Brain microvascular endothelial cell (primary cell): Measurements from ENCODE around the gene VPS26A.
A peak's percentile ranks its signal among the peaks of the same experiment; 100 is the strongest.
"Not testable (repeated sequence)": the region's sequence is repeated elsewhere in the genome, so short reads cannot be mapped to it uniquely, and the experiment has no call there.

ENCODE experiments used
- DNase-seq: peaks from one replicate; pipeline ENCODE4 v3.0.0-alpha.2; 2020
- H3K27ac ChIP-seq: fragments of 250-450 bp; sonication (Bioruptor Pico); 2 replicates; pipeline ENCODE4 v1.5.1; 2020; ENCODE audit warnings: mild to moderate bottlenecking, moderate library complexity
- H3K27me3 ChIP-seq: fragments of 250-450 bp; sonication (Bioruptor Pico); replicated peaks from 2 replicates; pipeline ENCODE4 v1.5.1; 2020; ENCODE audit warnings: mild to moderate bottlenecking
- H3K36me3 ChIP-seq: fragments of 250-450 bp; sonication (Bioruptor Pico); replicated peaks from 2 replicates; pipeline ENCODE4 v1.5.1; 2020; ENCODE audit warnings: mild to moderate bottlenecking
- H3K4me3 ChIP-seq: 2 replicates; pipeline ENCODE4 v1.5.1; 2011; ENCODE audit warnings: low read depth, mild to moderate bottlenecking, control low read depth, low read length, moderate library complexity
- in situ Hi-C: cut with HindIII; loops from 2 replicates; pipeline ENCODE4 v1.10.0; 2017; ENCODE audit warnings: low sequenced_read_pairs, low pct_ligation_motif_present
- TF ChIP-seq, protein P1 (sequence below): IDR thresholded peaks from 2 replicates; pipeline ENCODE4 v1.5.1; 2011; ENCODE audit warnings: low read depth, mild to moderate bottlenecking, moderate library complexity, low read length, control low read depth, inconsistent platforms; ENCODE audit errors: missing control alignments

Gene VPS26A

DNA sequence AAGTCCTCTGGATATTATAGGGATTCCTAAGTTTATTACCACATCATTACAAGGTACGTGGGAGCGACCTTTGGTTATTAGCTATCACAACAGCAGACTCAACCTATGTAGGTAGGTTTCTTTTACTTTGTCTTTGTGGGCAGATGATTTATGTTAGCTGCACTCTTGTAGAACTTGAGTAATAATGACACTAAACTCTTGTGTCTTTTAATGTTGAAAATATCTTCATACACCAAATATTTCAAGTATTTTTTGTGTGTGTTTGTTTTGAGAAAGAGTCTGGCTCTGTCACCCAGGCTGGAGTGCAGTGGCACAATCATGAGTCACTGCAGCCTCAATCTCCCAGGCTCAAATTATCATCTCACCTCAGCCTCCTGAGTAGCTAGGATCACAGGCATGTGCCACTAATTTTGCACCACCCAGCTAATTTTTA lies 36.8 kb downstream of the VPS26A start:
- peak overlapping the region; percentile 42 for H3K27ac ChIP-seq
- TF ChIP-seq, protein P1, sequence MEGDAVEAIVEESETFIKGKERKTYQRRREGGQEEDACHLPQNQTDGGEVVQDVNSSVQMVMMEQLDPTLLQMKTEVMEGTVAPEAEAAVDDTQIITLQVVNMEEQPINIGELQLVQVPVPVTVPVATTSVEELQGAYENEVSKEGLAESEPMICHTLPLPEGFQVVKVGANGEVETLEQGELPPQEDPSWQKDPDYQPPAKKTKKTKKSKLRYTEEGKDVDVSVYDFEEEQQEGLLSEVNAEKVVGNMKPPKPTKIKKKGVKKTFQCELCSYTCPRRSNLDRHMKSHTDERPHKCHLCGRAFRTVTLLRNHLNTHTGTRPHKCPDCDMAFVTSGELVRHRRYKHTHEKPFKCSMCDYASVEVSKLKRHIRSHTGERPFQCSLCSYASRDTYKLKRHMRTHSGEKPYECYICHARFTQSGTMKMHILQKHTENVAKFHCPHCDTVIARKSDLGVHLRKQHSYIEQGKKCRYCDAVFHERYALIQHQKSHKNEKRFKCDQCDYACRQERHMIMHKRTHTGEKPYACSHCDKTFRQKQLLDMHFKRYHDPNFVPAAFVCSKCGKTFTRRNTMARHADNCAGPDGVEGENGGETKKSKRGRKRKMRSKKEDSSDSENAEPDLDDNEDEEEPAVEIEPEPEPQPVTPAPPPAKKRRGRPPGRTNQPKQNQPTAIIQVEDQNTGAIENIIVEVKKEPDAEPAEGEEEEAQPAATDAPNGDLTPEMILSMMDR, result no peak
- no peak overlapping the region for H3K4me3 ChIP-seq
- no peaks in the 10 kb centered on the region for H3K27me3 ChIP-seq
- in situ Hi-C loops, result no loop called here
- DNase-seq, result peak; percentile 41
- H3K36me3 ChIP-seq, result peaks cover 10% of the 10 kb centered on the region

- no peak overlapping the region for H3K27ac ChIP-seq
- H3K36me3 ChIP-seq, result peaks cover 5% of the 10 kb centered on the region
- DNase-seq, result no peak
- TF ChIP-seq, protein P1, result no peak
- no peak overlapping the region for H3K4me3 ChIP-seq
- in situ Hi-C loops, result no loop called here
- H3K27me3 ChIP-seq, result no peaks in the 10 kb centered on the region
Observed at GRCh38 chr10:69168493-69168892, 44.5 kb downstream of the VPS26A start.

GRCh38 chr10:69172241-69172982 lies 48.4 kb downstream of the VPS26A start:
- no peaks in the 10 kb centered on the region for H3K27me3 ChIP-seq
- no peak overlapping the region for H3K4me3 ChIP-seq
- peaks cover 10% of the 10 kb centered on the region for H3K36me3 ChIP-seq
- no peak for DNase-seq
- no peak overlapping the region for H3K27ac ChIP-seq
- in situ Hi-C loops, result no loop called here
- TF ChIP-seq, protein P1, result no peak

DNA sequence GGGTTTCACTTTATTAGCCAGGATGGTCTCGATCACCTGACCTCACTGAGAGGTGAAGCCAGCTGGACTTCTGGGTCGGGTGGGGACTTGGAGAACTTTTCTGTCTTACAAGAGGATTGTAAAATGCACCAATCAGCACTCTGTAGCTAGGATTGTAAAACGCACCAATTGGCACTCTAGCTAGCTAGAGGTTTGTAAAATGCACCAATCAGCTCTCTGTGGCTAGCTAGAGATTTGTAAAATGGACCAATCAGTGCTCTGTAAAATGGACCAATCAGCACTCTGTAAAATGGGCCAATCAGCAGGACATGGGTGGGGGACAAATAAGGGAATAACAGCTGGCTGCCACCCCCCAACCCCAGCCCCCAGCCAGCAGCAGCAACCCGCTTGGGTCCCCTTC lies 51.3 kb downstream of the VPS26A start:
- DNase-seq, H3K27ac ChIP-seq, H3K27me3 ChIP-seq, H3K4me3 ChIP-seq, in situ Hi-C loops: not testable (repeated sequence)
- peaks cover 10% of the 10 kb centered on the region for H3K36me3 ChIP-seq

GRCh38 chr10:69176823-69177222 lies 52.8 kb downstream of the VPS26A start:
- in situ Hi-C loops, result no loop called here
- H3K27me3 ChIP-seq, result no peaks in the 10 kb centered on the region
- no peak overlapping the region for H3K4me3 ChIP-seq
- no peak for DNase-seq
- no peak overlapping the region for H3K27ac ChIP-seq
- TF ChIP-seq, protein P1, result no peak
- H3K36me3 ChIP-seq, result peaks cover 10% of the 10 kb centered on the region

DNA sequence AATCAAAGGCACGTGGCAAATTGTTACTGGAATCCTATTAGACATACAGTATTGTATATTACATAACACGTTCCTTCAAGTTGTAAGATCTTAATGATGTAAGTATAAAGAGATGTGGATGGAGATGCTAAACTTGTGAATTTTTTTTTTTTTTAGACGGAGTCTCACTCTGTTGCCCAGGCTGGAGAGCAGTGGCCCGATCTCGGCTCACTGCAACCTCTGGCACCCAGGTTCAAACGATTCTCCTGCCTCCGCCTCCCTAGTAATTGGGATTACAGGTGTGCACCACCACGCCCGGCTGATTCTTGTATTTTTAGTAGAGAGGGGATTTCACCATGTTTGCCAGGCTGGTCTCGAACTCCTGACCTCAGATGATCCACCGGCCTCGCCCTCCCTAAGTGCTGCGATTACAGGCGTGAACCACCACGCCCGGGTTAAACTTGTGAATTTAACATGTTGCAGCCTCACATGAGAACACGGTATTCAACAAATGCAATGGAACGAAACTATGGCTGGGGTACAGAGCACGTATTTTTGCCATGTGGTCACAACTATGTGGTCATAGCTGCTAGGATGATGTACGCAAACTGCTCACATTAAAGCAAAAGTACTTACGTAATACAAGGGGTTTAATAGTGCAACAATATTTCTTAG lies 55.2 kb downstream of the VPS26A start:
- no peak for DNase-seq
- Histone ChIP-seq H3K4me3 (peak overlapping the region; percentile 96), H3K27me3 (no peaks in the 10 kb centered on the region), H3K27ac (peak overlapping the region; percentile 99), H3K36me3 (peaks cover 2% of the 10 kb centered on the region)
- TF ChIP-seq, protein P1, result no peak
- in situ Hi-C loops, result no loop called here
